Measurements from ENCODE around the gene IQSEC1. TPM values are rescaled to one million over a fixed set of nuclear protein-coding genes. Genes with fewer than 3 reads are reported as not detected.
A peak's percentile ranks its signal among the peaks of the same experiment; 100 is the strongest.

IQSEC1 gene
- total and polyA plus RNA-seq, 2 donors (not counting 1 experiment from before 2014, with no cell fraction given) = 96.7 to 222 TPM

DNA sequence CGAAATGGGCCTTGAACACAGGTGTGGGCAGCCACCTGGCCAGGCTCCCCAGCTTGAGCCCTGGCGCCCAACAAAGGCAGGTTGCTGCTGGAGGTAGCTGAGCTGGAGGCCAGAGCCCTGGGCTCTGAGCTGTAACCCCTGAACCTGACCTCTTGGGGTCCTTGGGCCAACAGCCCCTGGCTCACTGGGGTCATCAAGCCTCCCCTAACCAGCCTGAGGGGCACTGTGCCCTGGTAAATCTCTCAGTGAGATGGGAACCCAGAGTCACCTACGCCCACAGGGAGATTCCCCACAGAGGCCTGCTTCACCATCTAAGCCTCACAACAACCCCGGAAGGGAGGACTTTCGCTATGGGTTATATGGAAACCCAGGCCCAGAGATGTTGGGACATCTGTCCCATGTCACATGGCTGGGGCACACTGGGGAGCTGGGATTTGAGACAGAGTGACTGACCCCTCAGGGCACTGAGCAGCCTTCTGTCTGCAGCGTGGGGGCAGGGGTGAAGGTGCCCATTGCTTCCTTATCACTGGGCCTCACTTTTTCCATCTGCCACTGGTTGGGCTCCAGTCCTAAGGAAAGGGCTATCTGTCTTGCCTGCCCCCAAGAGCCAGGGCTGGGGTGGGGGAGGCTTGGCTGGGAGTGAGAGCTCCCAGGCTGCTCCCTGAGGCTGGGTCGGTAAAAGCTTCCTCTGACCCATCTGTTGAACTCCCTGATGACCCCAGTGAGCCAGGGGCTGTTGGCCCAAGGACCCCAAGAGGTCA, 59.1 kb downstream of the IQSEC1 start:
- ChIA-PET POLR2A (interaction anchor here (0.9 to 4.4 kb wide), 4 partner anchors 8 to 74 kb away, joined by 4 to 29 read pairs (median 4); no protein-coding TSS in a partner anchor), CTCF (interaction anchor here (1.3 to 8.7 kb wide), 2 partner anchors 17 to 30 kb away, joined by 6 to 108 read pairs; no protein-coding TSS in a partner anchor)
- peak; percentile 66 for DNase-seq
- TF ChIP-seq, protein P1, sequence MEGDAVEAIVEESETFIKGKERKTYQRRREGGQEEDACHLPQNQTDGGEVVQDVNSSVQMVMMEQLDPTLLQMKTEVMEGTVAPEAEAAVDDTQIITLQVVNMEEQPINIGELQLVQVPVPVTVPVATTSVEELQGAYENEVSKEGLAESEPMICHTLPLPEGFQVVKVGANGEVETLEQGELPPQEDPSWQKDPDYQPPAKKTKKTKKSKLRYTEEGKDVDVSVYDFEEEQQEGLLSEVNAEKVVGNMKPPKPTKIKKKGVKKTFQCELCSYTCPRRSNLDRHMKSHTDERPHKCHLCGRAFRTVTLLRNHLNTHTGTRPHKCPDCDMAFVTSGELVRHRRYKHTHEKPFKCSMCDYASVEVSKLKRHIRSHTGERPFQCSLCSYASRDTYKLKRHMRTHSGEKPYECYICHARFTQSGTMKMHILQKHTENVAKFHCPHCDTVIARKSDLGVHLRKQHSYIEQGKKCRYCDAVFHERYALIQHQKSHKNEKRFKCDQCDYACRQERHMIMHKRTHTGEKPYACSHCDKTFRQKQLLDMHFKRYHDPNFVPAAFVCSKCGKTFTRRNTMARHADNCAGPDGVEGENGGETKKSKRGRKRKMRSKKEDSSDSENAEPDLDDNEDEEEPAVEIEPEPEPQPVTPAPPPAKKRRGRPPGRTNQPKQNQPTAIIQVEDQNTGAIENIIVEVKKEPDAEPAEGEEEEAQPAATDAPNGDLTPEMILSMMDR (IDR thresholded peaks at IDR 0.05) = no peak
- TF ChIP-seq EZH2 (IDR thresholded peaks at IDR 0.05; ENCODE audit: borderline replicate concordance, insufficient read depth, low read depth, low read length, poor library complexity, severe bottlenecking) = no peak
- H3K36me3 ChIP-seq (replicated peaks in 1 of 2; ENCODE audit: control extremely low read depth in 1 of 2, control insufficient read depth in 1 of 2, extremely low read depth in 1 of 2, insufficient read depth in 2 of 2, low read length in 1 of 2) = peaks cover 0 to 58% of the 10 kb centered on the region in 2 experiments
- no peaks in the 10 kb centered on the region for H3K27me3 ChIP-seq (replicated peaks in 1 of 4; ENCODE audit: control extremely low read depth in 1 of 4, control insufficient read depth in 3 of 4, insufficient read depth in 4 of 4, low read length in 3 of 4)
- peak overlapping the region; percentile 45 to 68 (median 57) for H3K4me3 ChIP-seq (ENCODE audit: control extremely low read depth in 1 of 5, extremely low read depth in 1 of 5, insufficient read depth in 1 of 5, low read depth in 2 of 5, low read length in 4 of 5)
- H3K27ac Mint-ChIP-seq = peak overlapping the region; percentile 95
- peaks cover 98% of the 10 kb centered on the region for H3K79me2 ChIP-seq (ENCODE audit: control insufficient read depth, insufficient read depth, low read length)
- H3K9me3 ChIP-seq (ENCODE audit: control extremely low read depth in 1 of 3, control insufficient read depth in 2 of 3, insufficient read depth in 1 of 3, low read length in 2 of 3) = no peaks in the 10 kb centered on the region
- H3K4me3 Mint-ChIP-seq = peak overlapping the region; percentile 100
- H2AFZ ChIP-seq (ENCODE audit: insufficient read depth, low read depth, low read length, poor library complexity, severe bottlenecking) = no peak overlapping the region
- H3K4me2 ChIP-seq (replicated peaks; ENCODE audit: low read depth, low read length, poor library complexity, severe bottlenecking) = peak overlapping the region; percentile 94
- H3K9me3 Mint-ChIP-seq (ENCODE audit: insufficient read depth) = no peaks in the 10 kb centered on the region
- H3K4me1 Mint-ChIP-seq = peaks cover 93% of the 10 kb centered on the region
- WGBS (ENCODE audit: insufficient coverage) = 46% methylated on average over 3 of the region's 7 CpGs
- peak overlapping the region; percentile 96 to 97 for H3K27ac ChIP-seq (ENCODE audit: low read length in 2 of 2)
- peaks cover 98 to 100% of the 10 kb centered on the region in 2 donors for H3K4me1 ChIP-seq (ENCODE audit: control insufficient read depth in 2 of 2, insufficient read depth in 2 of 2, low read length in 2 of 2)
- peaks cover under 1% of the 10 kb centered on the region for H4K20me1 ChIP-seq (ENCODE audit: control insufficient read depth, insufficient read depth, low read length, poor library complexity, severe bottlenecking)
- H3K9ac ChIP-seq (ENCODE audit: low read length) = peak overlapping the region; percentile 72
- ATAC-seq (ENCODE audit: low read depth) = no peak
- H3K27me3 Mint-ChIP-seq = no peaks in the 10 kb centered on the region
- intact Hi-C loops (cut with micrococcal nuclease) = loop anchor here (2.0 kb wide), 1 partner anchor 71 kb away; no protein-coding TSS in a partner anchor

GRCh38 chr3:13013566-13013965, 59.7 kb downstream of the IQSEC1 start:
- Histone ChIP-seq H4K20me1 (ENCODE audit: control insufficient read depth, insufficient read depth, low read length, poor library complexity, severe bottlenecking) (peaks cover 6% of the 10 kb centered on the region), H3K4me3 (ENCODE audit: control extremely low read depth in 1 of 5, extremely low read depth in 1 of 5, insufficient read depth in 1 of 5, low read depth in 2 of 5, low read length in 4 of 5) (peak overlapping the region in 4 of 5 experiments; percentile 21 to 45 (median 30)), H3K9ac (ENCODE audit: low read length) (peak overlapping the region; percentile 72), H3K79me2 (ENCODE audit: control insufficient read depth, insufficient read depth, low read length) (peaks cover 98% of the 10 kb centered on the region), H3K4me1 (ENCODE audit: control insufficient read depth in 2 of 2, insufficient read depth in 2 of 2, low read length in 2 of 2) (peaks cover 98 to 100% of the 10 kb centered on the region in 2 donors), H2AFZ (ENCODE audit: insufficient read depth, low read depth, low read length, poor library complexity, severe bottlenecking) (no peak overlapping the region), H3K27ac (ENCODE audit: low read length in 2 of 2) (peak overlapping the region; percentile 96 to 97), H3K9me3 (ENCODE audit: control extremely low read depth in 1 of 3, control insufficient read depth in 2 of 3, insufficient read depth in 1 of 3, low read length in 2 of 3) (no peaks in the 10 kb centered on the region), H3K36me3 (replicated peaks in 1 of 2; ENCODE audit: control extremely low read depth in 1 of 2, control insufficient read depth in 1 of 2, extremely low read depth in 1 of 2, insufficient read depth in 2 of 2, low read length in 1 of 2) (peaks cover 0 to 58% of the 10 kb centered on the region in 2 experiments), H3K4me2 (replicated peaks; ENCODE audit: low read depth, low read length, poor library complexity, severe bottlenecking) (peak overlapping the region; percentile 94), H3K27me3 (replicated peaks in 1 of 4; ENCODE audit: control extremely low read depth in 1 of 4, control insufficient read depth in 3 of 4, insufficient read depth in 4 of 4, low read length in 3 of 4) (no peaks in the 10 kb centered on the region)
- no CpG with 5 or more reads among the region's 3 CpGs for WGBS (ENCODE audit: insufficient coverage)
- Mint-ChIP-seq H3K27me3 (no peaks in the 10 kb centered on the region), H3K27ac (peak overlapping the region; percentile 95), H3K4me1 (peaks cover 95% of the 10 kb centered on the region), H3K4me3 (peak overlapping the region; percentile 100), H3K9me3 (ENCODE audit: insufficient read depth) (no peaks in the 10 kb centered on the region)
- CTCF ChIA-PET = interaction anchor here (0.9 to 8.7 kb wide), 4 partner anchors 16 to 74 kb away, joined by 3 to 108 read pairs (median 10); no protein-coding TSS in a partner anchor
- POLR2A ChIA-PET = interaction anchor here (1.7 to 4.4 kb wide), 3 partner anchors 9 to 75 kb away, joined by 4 to 29 read pairs (median 7); no protein-coding TSS in a partner anchor
- no peak for TF ChIP-seq EZH2 (IDR thresholded peaks at IDR 0.05; ENCODE audit: borderline replicate concordance, insufficient read depth, low read depth, low read length, poor library complexity, severe bottlenecking)
- TF ChIP-seq, protein P1 (IDR thresholded peaks at IDR 0.05) = no peak
- intact Hi-C loops (cut with micrococcal nuclease) = no loop called here
- DNase-seq = no peak
- no peak for ATAC-seq (ENCODE audit: low read depth)
